ENCODE results near the gene ABHD10.

DNA sequence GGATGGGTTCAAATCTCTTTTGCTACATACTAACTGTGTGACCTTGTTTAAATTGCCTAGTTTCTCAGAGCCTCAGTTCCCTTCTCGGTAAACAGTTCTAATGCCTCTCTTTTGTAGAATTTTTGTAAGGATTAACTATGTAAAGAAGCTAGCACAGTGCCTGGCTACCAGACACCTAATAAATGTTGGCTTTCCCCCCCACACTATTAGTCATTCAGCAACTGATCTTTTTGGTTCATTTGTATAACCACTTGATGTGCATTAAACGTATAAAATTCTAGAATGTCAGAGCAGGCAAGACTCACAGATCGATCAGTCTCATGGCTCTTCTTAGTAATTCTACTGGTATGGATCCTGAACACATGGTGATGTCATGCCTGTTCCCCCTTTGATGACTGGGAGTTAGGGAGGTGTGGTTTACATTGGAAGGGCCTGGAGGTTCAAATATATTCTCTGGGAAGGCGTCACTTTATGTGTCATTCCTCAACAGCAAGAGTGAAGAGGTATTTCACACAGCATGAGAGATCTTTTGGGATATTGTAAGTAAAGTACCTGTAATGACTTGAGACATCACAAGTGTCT is 26.4 kb downstream of the ABHD10 start:
- TF ChIP-seq POLR2AphosphoS5 (IDR thresholded peaks at IDR 0.05; ENCODE audit: borderline replicate concordance, low read depth, low read length), result no peak
- TF ChIP-seq EZH2 (IDR thresholded peaks at IDR 0.05), result no peak

Data from SK-N-MC (cell line).